HEK293 (cell line): Measurements from ENCODE around the gene TMIE.

ENCODE experiments used
- ZNF121 ChIP-seq: fragments of 450-650 bp; formaldehyde crosslinking; IDR thresholded peaks from 2 replicates; pipeline ENCODE4 v1.5.1; 2016; ENCODE audit warnings: missing biosample characterization, missing genetic modification characterization
- ZNF274 ChIP-seq, 2 experiments: fragments of 200-500 bp in 1 of 2; fragments of 450-650 bp in 1 of 2; sonication (Bioruptor generic) in 1 of 2; formaldehyde crosslinking in 1 of 2; IDR thresholded peaks; 2 replicates each; pipeline versions ENCODE4 v1.5.1 to v1.6.1; 2014 to 2016; ENCODE audit warnings: borderline replicate concordance in 1 of 2, inconsistent platforms in 1 of 2, low read length in 1 of 2, missing biosample characterization in 1 of 2, missing genetic modification characterization in 1 of 2
- ZNF558 ChIP-seq: fragments of 450-650 bp; formaldehyde crosslinking; IDR thresholded peaks from 2 replicates; pipeline ENCODE4 v1.5.1; 2016; ENCODE audit warnings: missing biosample characterization, missing genetic modification characterization
- ZSCAN23 ChIP-seq: fragments of 450-650 bp; formaldehyde crosslinking; IDR thresholded peaks from 2 replicates; pipeline ENCODE4 v1.5.1; 2016; ENCODE audit warnings: missing biosample characterization, missing genetic modification characterization
- TF ChIP-seq, protein P1 (sequence below): fragments of 450-650 bp; formaldehyde crosslinking; IDR thresholded peaks from 2 replicates; pipeline ENCODE4 v1.5.1; 2016; ENCODE audit warnings: missing biosample characterization, missing genetic modification characterization

DNA sequence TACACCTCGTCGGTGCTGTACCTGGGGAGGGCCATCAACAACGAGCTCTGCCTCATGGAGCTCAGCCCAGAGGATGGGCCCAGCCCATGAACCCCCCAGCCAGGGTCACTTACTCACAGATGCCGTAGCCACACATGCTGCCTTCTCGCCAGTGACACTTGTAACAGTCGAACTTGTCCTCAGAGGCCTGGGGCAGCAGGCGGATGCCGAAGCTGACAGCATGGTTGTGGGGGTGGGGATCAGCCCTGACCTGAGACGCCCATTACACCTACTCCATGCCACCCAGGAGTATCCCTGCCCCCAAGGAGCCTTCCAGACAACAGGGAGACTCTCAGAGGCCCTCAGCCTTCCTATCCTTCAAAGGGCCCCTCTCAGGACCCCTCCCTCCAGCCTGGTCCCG, 19.8 kb upstream of the TMIE start:
- TF ChIP-seq ZNF274 (IDR thresholded peaks at IDR 0.05; ENCODE audit: low read length) = no peak
- no peak for TF ChIP-seq ZNF274 (tag by site-specific recombination; IDR thresholded peaks at IDR 0.05; ENCODE audit: borderline replicate concordance)
- no peak for TF ChIP-seq ZNF558
- TF ChIP-seq ZNF121 (tag by site-specific recombination) = no peak
- TF ChIP-seq, protein P1, sequence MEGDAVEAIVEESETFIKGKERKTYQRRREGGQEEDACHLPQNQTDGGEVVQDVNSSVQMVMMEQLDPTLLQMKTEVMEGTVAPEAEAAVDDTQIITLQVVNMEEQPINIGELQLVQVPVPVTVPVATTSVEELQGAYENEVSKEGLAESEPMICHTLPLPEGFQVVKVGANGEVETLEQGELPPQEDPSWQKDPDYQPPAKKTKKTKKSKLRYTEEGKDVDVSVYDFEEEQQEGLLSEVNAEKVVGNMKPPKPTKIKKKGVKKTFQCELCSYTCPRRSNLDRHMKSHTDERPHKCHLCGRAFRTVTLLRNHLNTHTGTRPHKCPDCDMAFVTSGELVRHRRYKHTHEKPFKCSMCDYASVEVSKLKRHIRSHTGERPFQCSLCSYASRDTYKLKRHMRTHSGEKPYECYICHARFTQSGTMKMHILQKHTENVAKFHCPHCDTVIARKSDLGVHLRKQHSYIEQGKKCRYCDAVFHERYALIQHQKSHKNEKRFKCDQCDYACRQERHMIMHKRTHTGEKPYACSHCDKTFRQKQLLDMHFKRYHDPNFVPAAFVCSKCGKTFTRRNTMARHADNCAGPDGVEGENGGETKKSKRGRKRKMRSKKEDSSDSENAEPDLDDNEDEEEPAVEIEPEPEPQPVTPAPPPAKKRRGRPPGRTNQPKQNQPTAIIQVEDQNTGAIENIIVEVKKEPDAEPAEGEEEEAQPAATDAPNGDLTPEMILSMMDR = no peak
- TF ChIP-seq ZSCAN23 (tag by site-specific recombination) = no peak
